NCI-H510A treated with DMSO at 0.1 percent for 48 hours (cell line): ENCODE data around the gene SBK3.
"Not testable (repeated sequence)": the region's sequence is repeated elsewhere in the genome, so short reads cannot be mapped to it uniquely, and the experiment has no call there.

ENCODE experiments used
- DNase-seq: peaks from one replicate; lab custom pipeline; 2025; lab: John Stamatoyannopoulos, UW

SBK3 gene

GRCh38 chr19:55516878-55517620, 28.3 kb downstream of the SBK3 start:
- peak; percentile 72 for DNase-seq

DNA sequence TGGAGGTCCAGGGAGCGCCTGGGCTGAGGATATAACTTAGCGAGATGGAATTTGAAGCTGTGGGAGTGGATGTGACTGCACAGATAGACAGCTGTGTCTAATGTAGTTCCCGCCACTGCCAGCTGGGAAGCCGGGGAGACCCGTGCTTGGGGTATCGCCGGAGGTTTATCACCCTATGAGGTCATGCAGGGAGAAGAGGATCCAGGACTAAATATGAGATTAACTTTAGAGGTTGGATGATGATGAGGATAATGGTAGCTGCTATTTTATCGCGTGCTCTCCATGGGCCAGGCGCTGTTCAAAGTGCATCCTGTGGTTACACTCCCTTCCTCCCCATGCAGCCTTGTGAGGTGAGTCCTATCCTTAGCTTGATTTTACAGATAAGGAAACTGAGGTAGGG, 37.2 kb downstream of the SBK3 start:
- DNase-seq, result no peak

- no peak for DNase-seq
These were observed 40.4 kb downstream of the SBK3 start for GRCh38 chr19:55504981-55505380.

DNA sequence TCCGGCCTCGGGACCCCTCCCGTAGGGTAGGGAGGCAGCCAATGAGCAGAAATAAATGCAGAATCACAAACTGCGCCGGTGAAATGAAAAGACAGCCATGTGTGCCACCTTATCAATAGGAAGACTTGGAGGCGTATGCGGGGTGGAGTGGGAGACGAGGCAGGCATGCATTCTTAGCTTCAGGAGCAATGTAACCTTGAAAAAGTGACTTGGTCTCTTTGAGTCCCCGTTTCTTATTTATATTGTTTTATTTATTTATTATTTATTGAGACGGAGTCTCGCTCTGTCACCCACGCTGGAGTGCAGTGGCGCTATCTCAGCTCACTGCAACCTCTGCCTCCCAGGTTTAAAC, 41.1 kb downstream of the SBK3 start:
- no peak for DNase-seq

GRCh38 chr19:55503502-55504251, 41.7 kb downstream of the SBK3 start:
- DNase-seq, result peak; percentile 37

DNA sequence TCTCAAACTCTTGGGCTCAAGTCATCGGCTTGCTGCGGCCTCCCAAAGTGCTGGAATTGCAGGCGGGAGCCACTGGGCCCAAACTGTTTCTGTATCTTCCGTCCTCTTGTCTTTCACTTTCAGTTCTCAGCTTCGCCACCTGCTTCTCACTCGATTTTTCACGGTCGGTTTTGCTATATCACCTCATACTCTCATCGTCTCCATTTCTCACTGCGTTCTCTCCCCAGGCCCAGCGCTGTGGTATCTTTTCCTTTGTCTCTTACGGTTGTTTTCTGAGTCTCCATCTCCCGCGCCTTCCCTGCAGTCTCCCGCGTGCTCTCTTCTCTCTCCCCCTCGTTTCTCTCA, 42.2 kb downstream of the SBK3 start:
- DNase-seq, result no peak

GRCh38 chr19:55502197-55502952, 43.0 kb downstream of the SBK3 start:
- no peak for DNase-seq

GRCh38 chr19:55500368-55500952, 44.9 kb downstream of the SBK3 start:
- DNase-seq, result no peak

DNA sequence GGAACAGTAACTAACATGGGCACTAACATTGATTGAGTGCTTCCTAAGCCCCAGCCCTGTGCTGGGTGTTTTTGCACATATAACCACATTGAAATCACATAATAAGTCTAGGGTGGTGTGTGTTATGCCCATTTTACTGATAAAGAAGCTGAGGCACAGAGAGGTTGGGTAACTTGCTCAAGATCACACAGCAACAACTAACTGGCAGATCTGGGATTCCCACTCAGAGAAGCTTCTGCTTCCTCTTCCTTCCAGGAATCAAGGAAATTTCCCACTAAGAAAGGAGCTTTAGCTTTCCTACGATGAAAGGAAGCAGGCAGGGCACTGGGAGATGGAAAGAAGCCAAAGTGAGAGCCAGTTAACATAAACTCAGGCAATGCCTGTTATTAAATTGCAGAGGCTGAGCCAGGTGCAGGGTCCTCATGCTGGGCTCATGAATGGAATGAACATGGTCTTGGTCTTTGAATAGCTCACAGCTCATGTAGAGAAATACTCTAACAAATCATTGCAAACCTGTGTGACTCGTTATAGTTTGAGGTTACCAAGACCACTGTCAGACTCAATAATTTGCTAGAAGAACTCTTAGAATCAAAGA, 47.0 kb downstream of the SBK3 start:
- DNase-seq, result no peak

GRCh38 chr19:55497763-55498162, 47.6 kb downstream of the SBK3 start:
- DNase-seq, result no peak

GRCh38 chr19:55496820-55497219, 48.5 kb downstream of the SBK3 start:
- DNase-seq, result not testable (repeated sequence)

GRCh38 chr19:55495646-55496349, 49.5 kb downstream of the SBK3 start:
- no peak for DNase-seq

DNA sequence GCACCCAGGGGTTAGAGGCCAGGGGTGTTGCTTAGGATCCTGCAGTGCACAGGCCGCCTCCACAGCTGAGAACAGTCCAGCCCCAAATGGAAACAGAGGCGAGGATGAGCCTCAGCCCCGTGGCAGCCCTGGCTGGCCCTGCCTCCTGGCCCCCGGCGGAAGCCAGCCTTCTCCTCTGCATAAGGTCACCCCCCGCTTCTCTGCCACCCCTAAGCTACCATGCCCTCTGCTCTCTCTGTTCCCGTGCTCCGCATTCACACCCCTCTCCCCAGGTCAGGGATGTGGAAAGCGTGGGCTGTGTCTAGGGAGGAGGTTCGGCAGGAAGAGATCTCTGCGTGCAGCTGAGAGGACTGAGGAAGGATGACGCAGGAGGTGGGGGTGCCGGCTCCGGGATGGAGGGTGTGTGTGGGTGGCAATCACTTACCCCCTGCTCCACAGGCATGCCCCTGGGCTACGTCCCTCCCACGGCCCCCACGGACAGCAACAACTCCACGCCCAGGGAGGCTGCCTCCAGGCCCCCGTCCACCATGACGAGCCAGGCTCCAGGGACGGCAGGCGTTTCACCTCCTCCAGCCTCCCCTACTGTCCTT, 51.1 kb downstream of the SBK3 start:
- no peak for DNase-seq

- DNase-seq, result no peak
These were observed 51.6 kb downstream of the SBK3 start for GRCh38 chr19:55493645-55494171.

DNA sequence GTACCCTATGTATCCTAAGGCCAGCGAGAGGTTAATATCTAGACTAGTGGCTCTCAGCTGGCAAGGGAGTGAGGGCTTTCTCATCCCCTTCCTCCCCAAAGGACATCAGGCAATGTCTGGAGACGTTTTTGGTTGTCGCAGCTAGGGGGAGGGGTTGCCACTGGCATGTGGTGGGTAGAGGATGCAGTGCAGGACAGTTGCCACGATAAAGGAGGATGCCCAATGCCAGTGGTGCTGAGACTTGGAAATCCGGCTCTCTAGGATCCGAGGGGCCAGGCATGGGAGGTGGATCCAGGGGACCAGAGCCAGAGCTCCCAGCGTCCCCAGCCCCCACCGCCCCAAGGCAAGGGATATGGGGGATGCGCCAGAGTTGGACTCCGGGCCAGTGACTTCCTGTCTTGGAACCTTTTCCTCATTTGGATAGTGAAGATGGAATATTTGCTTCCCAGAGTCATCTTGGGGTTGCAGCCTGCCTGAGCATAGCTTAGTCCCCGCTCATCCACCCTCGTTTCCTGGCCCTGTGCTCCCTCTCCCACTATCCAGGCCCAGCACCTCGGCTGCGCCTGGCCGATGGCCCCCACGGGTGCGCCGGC, 52.2 kb downstream of the SBK3 start:
- DNase-seq, result no peak

- DNase-seq, result no peak
These were observed 52.9 kb downstream of the SBK3 start for GRCh38 chr19:55492362-55492944.

DNA sequence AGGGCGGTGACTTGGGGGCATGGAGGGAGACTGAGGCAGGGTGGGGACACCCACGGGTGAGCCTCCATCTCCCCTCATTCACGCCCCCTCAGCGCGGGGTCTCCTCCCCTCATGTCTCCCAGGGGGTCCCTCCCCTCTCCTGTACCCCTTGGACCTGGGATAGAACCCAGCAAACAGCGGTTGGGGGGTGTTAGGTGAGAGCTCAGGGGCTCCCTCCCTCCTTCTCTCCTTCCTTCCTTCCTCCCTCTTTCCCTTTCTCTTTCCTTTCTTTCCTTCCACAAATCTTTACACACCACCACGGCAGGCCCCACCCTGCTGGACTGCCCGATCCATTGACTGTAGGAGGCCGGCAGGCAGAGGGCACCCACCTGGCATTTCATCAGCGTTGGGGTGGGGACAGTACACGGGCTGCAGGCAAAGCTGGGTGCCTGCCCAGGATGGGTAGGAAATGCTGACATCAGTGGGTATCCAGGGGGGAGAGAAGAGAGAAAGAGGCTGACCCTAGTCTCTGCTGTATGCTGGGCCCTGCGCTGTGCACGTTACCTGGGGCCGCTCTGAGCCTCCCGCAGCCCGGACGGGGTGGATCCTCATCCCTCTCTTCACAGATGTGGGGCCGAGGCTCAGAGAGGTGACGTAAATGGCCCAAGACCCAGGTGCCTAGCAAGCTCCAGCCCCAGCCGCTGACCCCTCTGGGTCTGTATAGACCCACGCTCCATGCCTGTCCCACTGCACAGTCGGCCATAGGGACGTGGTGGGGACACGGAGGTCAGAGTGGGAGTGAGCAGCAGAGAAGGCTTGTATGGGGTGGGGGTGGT, 53.6 kb downstream of the SBK3 start:
- DNase-seq, result no peak
